HG03066 (cell line): ENCODE data around the gene JAZF1.
A peak's percentile ranks its signal among the peaks of the same experiment; 100 is the strongest.

ENCODE experiments used
- ATAC-seq: cut with Tn5 transposase; IDR thresholded peaks from one replicate; pipeline ENCODE4 v1.9.1; 2021; ENCODE audit warnings: low read depth; ENCODE audit not compliant: unreplicated experiment

The JAZF1 gene

DNA sequence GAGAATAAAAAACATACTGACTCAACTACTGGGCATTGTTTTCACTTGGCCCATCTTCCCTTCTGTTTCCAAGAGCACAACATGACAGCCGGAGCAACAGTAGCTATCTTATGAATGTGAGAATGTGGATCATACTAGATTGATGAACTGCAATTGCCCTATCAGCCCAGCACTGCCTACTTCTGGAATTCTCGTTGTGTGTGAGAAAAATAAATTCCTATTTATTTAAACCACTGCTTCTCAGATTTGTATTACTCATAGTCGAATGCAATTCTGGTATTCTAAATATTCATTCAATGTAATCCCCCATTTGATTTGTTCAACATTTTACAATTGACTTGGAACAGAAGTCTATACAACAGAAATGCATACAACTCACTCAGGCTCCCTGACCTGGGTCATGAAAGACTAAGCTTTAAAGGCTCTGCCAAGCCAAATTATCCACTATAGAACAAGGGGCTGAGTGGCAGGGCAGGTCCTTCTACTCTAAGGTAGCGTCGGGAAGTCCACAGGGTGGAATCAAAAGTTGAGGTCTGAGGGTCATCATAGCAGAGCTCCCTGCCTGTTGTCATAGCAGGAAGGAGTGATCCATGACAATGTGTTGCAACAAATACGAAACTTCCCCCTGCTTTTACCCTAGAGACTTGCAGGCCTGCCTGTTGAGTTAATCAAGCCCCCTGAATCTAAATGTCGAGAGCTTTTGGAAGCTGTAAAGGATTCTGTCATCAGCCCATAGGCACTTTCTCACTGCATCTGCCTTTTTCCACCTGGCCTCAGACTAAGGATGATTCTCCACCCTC is 12.4 kb upstream of the JAZF1 start:
- ATAC-seq: no peak

DNA sequence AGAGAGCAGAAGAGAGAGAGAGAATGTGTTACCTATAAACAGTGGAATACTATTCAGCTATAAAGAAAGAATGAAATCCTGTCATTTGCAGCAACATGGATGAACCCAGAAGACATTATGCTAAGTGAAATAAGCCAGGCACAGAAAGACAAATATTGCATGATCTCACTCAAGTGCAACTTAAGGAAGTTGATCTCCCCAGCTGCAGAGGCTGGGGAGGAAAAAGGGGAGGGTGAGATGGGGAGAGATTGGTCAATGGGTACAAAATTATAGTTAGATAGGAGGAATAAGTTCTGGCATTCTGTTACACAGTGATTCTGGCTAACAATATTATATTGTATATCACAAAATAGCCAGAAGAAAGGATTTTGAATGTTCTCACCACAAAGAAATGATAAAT is 11.2 kb upstream of the JAZF1 start:
- no peak for ATAC-seq

DNA sequence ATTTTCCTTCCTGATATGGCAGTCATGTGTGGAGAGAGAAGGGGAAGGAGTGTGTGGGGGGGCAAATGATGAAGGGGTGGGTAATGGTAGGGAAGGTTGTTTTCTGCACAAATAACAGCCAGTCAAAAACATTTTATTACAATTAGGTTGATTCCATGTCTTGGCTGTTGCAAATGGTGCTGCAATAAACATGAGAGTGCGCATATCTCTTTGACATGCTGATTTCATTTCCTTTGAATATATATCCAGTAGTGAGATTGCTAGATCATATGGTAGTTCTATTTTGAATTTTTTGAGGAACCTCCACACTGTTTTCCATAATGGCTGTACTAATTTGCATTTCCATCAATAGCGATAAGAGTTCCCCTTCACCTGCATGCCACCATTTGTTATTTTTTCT is 10.6 kb upstream of the JAZF1 start:
- ATAC-seq: no peak

DNA sequence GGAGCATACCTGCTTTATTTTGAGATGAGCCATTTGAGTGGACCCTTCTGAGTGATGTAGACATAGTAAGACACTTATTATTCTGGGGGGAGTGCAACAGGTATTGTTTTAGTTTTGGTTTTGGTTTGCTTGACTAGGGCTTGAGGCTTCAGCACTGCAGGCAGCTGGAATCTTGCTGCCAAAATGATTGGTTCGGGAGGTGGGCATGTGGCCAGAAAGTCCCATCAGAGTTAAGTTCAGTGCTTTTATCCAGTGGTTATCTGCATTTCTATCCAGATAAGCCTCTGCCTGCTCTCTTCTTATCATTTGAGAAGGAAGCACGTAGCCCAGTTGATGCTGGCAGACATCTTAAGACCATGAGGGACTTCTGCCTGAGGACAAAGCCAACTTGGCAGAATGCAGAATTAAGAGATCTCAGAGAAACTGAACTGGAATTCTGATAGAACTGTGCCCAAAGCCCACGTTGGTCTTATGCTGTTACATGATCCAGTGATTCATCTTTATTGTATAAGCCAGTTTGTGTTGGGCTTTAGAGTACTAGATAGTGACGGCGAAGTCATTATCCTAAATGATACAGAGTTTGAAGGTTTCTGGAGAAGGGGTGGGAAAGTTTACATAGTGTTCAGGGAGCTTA is 9.6 kb upstream of the JAZF1 start:
- ATAC-seq: no peak

DNA sequence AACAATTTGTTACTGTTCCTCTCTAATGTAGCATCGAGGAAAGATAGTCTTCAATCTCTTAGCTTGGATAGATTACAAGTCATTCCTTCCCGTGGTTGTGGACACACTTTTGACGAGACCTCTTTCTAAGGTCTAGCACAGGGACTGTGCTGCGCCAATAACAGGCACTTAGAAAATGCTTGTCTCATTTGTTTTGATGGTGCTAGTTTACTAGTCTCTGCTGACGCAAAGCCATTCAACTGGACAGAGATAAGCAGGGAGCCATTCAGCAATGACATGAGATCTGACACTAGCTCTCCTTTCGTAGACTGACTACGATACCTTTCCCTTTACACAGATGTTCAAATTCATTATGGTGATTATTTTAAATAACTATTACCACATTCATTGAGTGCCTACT is 6.4 kb upstream of the JAZF1 start:
- ATAC-seq: no peak

DNA sequence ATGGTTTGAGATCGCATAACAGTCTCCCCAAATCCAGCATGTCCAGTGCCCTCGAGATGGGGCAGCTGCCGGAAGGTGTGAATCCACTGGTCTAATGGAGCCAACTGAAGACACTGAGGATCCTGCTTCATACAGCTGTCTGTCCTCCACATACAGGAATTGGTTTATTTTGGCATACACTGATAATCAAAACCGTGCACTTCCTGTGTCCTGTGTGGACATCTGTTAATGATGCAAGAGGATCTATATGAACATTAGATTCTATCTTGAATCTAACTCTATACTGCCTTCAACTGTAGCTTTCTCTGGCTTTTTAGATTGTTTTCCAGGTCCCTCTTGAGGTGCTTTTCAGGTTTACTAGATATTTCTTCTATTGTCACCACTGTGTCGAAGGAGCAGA is 3.0 kb upstream of the JAZF1 start:
- no peak for ATAC-seq

DNA sequence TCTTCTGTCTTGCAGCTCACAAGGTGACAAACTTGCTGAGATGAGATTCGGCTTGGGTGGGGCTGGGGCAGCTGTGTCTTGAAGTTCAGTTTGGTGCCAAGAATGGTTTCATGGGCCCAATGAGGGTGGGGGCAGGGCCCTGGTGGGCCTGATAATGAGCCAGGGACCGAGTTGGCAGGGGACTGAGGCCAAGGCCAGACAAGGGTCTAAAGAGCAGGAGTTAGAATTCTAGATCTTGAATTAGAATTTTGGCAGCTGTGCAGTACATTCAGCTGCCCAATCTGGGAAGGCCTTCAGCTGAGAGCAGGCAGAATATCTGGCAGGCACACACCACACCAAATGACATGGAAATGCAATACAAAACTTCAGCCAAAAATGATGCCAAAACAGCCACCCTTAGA is 1.5 kb upstream of the JAZF1 start:
- ATAC-seq: no peak

DNA sequence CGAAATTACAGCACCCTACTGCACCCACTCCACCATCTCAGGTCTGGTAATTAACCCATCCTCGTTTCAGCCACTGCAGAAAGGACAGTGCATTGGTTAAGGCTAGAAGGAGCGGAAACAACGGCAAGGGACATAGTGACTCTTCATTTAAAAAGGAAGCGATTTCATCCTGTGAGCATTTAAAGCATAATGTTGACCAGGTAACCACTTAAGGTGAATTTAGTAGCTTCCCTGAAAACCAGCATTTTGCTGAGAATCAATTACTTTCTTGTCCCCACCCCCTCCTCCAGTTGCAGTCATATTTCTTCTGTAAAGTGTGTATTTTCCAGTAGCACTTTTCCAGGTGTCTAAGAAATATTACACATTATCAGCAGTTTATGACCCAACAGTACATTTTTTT is 821 bp upstream of the JAZF1 start:
- no peak for ATAC-seq

DNA sequence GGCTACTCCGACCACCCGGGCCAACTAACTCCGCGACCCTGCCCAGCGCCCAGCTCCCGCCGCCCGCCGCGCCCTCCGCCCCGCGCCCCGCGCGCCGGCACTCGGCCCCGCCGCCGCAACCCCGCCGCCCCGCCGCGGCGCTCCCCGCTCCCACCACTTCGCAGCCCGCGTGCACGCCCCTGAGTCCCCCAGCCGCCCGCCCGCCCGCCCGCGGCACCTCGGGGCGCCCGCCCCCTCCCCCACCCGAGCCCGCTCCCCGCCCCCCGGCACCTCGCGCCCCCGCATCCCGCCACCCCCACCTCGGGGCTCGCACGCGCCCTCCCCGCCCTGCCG is 598 bp downstream of the JAZF1 start:
- peak; percentile 15 for ATAC-seq

DNA sequence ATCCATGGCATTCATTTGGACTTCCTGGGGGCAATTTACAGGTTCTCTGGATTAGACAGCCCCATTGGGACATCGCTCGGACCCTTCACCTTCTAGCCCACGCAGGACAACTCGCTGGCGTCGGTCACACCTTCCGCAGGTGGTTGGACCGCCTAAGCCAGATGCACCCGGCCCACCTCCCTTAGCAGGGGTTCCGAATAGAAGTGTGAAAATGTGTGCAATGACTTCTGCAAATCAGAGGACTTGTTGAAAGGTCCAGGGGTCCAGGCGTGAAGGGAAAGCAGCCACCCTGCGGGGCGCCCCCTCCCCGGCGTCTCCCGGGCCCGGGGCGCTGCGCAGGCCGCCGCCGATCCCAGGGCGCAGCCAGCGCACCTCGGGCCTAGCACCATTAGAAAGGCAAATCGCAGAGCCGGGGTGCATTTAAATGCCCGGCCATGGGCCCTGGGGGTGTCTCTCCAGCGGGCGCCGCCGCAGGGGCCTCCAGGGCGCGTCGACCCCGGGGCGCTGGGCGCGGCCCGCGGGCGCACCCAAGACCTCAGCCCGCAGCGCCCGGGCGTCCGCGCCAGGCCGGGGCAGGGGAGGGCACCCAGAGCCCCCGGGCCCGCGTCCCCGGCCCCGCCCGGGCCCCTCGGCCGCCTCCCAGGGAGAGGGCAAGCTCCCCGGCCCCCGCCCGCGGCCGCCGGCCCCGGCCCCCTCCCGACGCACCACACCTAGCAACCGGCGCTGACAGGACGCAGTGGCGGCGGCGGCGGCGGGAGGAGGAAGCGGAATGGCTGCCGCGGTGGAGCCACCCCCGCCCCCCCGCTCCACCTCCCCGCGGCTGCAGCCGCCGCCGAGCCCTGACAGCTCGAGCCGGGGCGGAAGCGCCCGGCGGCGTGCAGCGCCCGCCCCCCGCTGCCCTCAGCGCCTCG is 1.2 kb downstream of the JAZF1 start:
- ATAC-seq: peak; percentile 77

DNA sequence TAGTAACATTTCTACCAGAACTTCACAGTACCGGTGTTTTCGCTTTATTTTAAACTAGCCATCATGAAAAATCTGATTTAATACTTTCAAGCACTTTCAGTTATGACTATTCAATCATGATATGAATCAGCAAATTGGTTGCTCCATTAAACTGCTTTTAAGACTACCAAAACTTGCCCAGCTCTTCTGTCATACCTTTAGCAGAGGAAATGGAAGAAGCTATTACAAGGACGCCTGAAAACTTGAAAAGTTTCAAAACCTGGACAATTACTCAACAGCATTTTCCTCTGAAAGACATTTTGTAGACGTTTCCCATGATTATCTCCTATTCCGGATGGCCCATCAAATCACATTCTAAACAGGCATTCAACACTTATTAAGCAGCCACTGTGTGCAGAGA is 2.0 kb downstream of the JAZF1 start:
- ATAC-seq: no peak

DNA sequence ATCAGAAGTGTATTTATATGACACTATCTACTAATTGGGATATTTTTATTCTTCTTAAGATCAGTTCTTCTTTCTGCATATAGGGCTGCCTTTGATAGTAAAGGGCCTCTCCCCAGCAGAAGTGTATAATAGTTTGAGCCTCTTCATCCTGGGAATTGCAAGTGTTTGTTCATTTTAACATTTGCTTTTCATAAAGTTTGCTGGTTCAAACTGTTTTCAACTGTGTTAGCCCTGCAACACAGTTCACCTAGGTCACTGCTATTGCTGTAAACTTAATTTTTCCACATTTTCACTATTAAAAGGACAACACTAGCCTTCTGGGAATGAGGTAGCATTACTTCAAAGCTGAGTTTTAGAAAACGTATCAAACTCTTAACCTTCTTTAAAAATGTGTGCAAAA is 2.8 kb downstream of the JAZF1 start:
- ATAC-seq: no peak

DNA sequence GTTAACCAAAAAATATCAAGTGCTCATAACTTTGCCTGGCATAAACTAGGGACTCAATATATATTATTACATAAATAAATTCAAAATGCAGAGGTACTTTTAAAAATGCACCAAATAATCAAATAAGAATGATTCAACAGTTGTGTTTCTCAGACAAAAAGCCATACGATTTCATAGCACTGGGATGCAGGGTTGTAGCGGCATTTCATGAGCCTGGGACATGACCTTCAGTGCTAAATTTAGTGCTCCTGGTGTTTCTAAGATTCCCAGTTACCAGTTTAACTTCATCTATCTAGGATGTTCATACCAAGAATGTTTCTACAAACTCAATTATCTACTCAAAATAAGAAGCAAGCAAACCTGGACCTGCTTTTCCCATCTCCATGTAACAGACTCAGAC is 4.0 kb downstream of the JAZF1 start:
- no peak for ATAC-seq

DNA sequence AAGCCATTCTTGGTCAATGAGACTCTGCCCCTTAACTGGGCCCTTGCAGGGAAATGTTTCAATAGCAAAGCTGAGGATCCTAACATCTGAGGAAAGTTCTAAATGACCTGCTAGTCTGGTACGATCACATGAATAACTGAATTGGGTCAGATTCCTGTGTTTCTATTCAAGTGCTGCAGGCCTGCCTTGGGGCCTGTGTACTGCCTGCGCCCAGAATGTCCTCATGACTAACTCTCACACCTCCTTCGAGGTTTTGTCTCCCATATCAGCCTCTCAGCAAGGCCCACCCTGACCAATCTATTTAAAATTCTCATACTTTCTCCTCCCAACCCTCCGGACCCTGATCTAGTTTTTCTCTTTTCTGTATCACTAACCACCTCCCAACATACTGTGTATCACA is 4.4 kb downstream of the JAZF1 start:
- ATAC-seq: no peak

DNA sequence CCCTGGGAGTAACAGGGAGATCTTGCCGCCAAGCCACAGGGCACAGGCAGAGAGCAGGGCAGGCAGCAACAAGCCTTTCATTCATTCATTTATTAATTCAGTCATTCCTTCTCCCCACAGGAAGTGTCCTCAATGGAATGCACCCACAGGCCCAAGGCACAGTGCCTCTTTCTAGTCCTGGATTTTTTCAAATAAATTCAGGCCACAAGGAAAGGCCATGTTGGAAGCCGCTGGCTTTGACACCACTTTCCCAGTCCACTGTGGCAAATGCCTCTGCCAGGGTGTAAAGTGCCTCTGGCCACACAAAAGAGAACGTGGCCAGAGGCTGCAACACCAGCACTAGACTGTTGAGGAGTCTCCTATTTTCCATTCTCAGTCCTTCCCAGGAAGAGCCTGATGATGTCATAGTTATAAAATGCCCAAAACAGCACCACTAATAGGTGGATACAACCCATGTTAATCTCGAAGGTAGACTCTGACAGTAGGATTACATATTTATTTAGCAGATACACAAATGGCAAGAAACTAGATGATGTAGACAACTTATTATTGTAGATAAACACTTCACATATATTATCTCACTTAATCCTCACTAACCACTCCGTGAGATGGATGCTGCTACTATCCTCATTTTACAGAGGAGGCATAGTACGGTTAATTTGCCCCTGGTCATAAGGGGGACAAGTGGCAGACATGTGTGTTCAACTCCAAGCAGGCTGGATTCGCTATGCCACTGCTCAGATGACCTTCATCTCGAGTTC is 5.5 kb downstream of the JAZF1 start:
- ATAC-seq: no peak

DNA sequence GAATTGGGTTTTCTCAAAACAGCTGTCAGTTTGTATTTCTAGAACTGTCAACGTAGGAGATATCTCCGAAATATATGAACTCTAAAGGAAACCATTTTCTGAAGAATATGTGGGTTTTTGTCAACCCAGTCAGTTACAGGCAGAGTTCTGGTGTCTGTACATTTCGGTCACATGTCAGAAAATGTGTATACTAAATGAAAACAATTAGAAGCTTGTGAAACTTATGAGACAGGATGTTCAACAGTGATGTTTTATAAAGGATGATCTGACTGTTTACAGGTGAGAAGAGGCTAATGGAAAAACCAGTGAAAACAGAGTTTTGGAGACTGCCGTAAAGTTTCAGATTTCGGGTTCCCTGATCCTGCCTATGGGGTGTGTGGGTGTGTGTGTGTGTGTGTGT is 6.2 kb downstream of the JAZF1 start:
- ATAC-seq: no peak

DNA sequence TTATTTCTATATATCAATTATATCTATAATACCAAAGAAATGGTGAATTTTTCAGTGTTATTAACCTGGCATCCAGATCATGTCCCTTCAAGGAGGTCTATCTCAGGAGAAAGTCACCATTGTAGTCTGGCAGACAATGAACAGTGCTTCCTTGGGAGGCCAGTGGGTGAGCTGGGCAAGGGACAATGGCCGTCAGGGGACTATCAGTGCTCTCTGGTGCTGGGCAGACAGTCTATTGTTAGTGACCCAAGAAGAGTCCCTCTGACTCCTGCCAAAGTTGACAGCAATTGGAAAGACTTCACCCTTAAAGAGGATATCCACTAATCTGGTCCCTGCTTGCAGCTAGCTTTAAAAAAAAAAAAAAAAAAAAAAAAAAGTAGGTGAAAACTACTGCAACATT is 7.1 kb downstream of the JAZF1 start:
- ATAC-seq: no peak

DNA sequence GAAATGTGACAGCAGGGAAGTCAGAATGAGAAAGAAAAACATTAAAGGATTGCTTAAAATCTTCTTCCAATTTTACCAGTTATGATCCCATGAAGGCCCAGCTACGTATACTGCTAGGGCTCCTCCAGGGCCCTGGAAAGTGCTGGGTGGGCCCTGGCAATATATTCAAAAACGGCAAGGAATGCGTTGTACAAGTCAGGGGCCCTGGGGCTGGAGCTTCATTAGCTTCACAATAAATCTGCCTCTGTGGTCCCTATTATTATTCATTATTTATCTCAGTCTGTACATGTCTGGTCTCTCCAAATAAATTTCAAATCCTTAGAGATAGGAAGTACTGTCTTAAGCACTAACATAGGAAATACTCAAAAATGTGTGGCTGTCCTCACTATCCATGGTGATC is 7.6 kb downstream of the JAZF1 start:
- ATAC-seq: no peak

DNA sequence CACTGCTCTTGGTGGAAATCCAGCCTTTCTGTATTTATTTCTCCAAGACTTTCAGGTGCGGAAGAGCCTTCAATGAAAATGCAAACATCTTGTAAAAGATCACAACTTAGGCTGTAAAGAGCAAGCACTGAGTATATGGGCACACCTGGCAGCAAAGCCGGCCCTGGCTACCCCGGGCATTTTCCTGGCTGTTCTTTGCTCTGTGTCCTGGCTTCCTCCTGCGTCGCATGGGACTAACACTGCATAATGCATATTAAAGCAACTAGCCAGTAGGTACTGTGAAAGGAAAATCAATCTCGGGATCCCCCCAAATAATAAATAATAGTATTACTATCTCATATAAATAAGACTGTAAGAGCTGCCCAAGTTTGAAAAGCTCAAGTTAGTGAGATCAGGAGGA is 9.9 kb downstream of the JAZF1 start:
- ATAC-seq: no peak

DNA sequence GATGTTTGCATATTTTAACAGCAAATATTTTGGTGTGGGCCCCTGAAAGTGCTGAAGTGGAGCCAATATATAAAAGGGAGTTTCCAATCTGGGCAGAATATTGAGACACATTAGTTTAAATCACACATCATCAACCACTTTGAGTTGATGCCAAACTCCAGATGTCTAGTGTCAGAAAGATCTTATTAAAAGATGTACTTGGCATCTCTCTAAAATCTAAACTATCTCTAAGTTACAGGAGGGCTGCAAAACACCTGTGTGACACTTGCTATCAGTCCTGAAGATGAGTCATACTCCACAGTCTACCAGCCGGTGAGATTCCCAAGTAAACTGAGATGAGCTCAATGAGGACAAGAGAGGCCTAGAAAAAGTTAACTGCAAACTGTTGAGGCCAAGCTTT is 11.4 kb downstream of the JAZF1 start:
- ATAC-seq: no peak
